ENCODE measurements around the gene FBXO27.
"Not testable (repeated sequence)": the region's sequence is repeated elsewhere in the genome, so short reads cannot be mapped to it uniquely, and the experiment has no call there.

Gene FBXO27

DNA sequence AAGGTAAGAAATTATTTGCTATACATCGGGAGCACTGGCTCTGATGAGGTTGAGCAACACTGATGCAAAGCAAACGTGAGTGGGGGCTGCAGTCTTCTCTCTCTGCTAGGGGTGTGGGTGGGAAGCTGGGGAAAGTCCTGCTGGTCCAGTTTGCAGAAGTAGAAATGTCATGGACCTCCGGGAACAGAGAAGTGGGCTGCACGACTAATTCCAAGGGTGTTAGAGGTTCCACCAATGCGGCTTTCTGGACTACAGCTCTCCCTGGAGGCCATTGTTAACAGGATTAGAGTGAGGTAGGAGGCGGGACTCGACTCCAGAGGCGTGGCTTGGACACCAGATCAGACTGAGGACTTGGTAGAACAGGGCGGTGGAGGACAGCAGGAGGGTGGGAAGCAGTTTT lies 5.7 kb upstream of the FBXO27 start:
- DNase-seq = peak; percentile 20

DNA sequence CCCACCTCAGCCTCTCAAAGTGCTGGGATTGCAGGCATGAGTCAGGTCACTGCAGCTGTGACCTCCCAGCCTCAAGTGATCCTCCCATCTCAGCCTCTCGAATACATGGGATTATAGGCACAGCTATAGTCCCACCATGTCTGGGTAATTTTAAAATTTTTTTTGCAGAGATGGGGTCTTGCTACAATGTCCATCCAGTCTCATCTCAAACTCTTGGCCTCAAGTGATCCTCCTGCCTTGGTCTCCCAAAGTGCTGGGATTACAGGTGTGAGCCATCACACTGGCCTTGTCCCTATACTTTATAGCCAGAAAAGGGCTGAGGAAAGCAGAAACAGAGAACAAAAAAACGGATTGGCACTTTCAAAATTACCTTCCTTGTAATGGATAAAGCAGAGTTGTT lies 4.8 kb upstream of the FBXO27 start:
- DNase-seq = no peak

DNA sequence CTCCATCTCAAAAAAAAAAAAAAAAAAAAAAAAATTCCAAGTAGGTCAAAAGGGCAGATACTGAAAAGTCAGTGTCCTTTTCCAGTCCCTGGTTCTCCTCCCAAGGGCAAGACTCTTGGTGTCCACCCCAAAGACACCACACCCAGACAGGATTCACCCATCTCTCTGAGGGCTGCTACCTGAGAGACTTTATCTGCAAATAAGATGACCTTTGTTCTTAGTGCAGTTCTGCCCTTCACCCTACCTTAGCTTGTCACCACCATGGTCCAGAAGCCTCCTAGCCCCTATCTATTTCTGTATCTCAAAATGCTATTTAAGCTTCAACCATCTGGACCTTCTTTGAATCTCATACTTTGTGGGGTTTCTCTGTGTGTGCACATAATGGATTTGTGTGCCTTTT lies 4.2 kb upstream of the FBXO27 start:
- DNase-seq = no peak

DNA sequence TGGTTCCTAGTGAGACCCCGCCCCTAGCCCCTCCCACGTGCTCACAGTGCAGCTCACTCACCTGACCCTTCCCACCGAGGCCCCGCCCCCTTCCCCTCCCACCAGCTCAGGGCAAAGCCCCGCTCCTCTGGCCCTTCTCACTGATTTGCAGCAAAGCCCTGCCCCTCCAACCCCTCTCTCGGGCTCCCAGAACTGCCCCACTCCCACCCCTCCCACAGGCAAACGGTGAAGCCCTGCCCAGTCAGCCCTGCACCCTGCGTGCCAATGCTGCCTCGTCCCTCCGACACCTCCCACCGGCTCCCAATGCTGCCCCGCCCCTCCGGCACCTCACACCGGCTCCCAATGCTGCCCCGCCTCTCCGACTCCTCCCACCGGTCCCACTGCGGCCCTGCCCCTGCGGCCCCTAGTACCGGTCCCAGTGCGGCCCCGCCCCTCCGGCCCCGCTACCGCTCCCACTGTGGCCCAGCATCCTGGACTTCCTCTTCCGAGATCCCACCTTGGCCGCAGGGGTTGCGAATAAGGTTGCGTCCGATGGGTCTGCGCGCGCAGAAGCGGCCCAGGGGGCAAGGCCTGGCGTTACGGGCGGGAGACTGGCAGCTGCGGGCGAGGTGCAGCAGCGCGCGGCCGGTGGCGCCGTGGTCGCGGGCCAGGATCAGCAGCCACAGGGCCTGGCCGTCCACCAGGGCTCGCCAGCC lies 834 bp downstream of the FBXO27 start:
- peak; percentile 65 for DNase-seq

DNA sequence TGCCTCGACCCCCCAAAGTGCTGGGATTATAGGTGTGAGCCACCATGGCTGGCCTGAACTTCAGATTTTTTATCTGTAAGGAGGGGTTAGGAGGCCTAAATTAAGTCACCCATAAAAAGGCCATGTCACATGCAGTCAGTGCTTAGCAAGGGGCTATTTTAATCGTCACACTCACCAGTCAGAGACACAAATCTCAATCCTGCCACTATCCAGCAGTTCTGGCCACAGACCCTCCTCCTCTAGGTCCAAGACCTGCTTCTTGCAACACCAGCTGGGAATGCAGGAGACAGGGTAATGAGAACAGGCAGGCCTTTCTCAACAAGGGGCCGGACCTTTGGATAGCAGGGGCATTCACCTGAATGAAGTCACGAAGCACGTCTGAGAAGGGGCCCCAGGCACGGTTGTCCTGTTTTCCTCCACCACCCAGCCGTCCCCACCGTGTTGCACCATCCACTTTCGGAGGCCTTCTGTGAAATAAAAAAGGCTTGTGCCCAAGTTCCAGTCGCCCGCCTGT lies 1.4 kb downstream of the FBXO27 start:
- DNase-seq = no peak

DNA sequence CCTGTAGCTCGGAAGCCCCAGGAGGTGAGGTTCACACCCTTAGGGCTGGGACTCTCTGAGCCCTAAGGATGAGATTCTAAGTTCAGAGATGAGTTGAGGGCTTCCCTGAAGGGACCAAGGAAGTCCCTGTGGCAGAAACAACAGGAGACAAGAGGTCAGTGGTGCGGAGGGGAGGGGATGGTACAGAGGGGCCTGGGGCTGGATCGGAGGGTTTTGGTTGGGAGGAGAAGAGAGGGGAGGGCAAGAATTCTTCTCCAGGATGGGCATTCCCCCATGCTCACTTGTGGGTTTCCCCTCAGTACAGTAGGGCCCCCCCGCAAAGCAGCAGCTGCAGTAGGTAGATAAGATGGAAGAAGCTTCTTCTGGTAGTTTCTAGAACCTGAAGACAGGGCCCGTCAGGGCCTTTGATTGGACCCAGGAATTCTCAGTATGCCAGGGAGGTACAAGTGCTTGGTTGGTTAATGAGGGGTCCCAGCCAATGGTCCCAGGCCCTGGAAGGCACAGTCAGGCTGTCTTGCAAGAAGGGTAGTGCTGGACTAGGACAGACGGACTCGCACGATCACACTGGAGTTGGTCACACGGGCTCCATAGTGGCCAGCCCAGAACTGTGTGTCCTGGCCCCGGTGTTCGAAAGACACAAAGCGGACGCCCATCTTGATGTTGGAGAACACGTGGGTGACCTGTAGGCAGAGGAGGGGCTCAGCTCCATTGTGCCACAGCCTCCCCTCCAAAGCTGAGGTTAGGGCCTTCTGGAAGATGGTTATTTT lies 7.3 kb downstream of the FBXO27 start:
- no peak for DNase-seq

DNA sequence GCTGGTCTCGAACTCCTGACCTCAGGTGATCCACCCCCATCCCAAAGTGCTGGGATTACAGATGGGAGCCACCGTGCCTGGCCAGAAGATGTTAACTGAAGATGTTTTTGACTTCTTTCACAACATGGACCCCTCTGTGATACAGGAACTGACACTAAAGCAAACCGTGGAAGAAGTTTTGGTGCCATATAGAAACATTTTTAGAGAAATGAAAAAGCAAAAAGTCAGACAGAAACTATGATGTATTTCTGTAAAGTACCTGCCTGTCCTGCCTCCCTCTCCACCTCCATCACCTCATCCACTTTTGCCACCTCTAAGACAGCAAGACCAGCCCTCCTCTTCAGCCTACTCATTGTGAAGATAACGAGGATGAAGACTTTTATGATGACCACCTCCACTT lies 11.3 kb downstream of the FBXO27 start:
- no peak for DNase-seq

DNA sequence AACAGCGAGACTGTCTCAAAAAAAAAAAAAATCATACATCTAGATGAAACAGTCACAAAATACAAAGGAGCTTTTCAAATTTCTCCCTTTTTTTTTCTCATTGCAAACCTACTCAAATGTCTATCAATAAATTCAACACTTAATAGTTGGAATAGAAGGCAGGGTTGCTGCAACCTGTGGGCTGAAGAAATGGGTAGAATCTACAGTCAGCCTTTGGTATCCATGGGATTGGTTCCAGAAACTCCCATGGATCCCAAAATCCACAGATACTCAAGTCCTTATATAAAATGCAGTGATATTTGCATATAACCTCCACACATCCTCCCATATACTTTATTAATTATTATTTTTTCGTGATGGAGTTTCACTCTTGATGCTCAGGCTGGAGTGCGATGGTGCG lies 14.7 kb downstream of the FBXO27 start:
- no peak for DNase-seq

DNA sequence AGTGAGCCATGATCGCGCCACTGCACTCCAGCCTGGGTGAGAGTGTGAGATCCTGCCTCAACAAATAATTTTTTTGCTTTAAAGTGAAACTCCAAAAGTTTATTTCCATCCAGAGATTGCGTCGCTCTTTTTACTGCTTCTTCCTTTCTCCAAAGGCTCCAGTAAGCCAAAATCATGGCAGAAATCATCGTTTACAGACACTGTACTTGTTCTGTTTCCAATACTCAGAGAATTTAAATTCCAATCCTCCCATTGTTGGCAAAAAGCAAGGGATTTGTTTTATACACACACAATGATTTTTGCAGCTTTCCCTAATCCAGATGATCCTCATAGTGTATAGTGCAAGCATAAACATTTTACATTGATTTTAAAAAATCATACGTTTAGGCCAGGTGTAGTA lies 15.3 kb downstream of the FBXO27 start:
- no peak for DNase-seq

DNA sequence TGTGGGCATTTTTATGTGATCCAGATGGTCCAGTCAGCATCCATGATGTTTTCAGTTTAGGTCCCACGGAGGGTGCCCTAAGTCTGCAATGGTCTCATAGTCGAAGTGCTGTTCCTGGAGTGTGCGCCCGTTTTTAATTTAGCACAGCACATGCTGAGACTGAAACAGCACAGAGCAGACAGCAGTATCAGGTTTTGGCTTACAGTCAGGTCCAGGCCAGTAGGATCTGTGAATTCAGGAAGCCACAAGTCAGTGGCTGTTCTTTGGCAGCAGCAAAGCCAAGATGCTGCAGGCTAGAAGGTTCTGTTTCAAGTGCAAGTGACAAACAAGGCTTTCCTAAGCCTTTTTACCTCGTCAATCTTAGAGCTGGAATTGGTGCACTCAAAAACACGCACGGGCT lies 18.3 kb downstream of the FBXO27 start:
- DNase-seq = no peak

DNA sequence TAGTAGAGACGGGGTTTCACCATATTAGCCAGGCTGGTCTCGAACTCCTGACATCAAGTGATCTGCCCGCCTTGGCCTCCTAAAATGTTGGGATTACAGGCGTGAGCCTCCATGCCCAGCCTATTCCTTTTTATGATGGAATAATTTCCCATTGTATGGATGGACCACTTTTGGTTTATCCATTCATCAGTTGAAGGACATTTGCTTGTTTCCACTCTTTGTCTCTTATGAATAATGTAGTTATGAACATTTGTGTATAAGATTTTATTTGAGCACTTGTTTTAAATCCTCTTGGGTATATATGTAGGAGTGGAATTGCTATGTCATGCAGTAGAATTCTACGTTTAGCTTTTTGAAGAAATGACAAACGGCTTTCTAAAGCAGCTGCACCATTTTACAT lies 23.3 kb downstream of the FBXO27 start:
- no peak for DNase-seq

DNA sequence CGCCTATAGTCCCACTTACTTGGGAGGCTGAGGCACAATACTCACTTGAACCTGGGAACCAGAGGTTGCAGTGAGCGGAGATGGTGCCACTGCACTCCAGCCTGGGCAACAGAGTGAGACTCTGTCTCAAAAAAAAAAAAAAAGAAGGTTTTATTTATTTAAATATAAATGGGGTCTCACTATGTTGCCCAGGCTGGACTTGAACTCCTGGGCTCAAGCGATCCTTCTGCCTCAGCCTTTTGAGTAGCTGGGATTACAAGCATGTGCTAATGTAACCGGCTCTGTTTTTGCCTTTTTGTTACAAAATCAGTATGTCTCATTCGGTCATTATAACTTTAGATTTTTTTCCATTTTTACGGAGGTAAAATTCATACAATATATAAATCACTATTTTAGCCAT lies 24.2 kb downstream of the FBXO27 start:
- DNase-seq = no peak

DNA sequence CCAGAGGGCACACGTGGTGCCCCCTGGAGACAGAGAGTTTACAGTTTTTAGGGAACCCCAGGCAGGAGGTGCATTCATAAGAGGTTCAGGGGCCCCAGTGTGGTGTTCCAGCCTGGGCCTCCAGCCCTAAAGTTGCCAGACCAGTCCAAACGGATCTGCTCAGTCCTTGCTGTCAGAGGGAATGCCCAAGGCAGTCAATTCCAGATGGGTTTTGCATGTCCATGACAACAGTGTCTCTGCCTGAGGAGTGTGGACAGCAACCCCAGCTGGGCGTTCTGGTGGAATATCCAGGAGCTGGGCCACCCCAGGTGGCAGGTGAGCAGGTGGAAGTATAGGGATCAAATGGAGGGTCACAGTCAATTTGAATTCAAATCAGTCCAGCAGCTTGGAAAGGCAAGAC lies 25.3 kb downstream of the FBXO27 start:
- DNase-seq = no peak

DNA sequence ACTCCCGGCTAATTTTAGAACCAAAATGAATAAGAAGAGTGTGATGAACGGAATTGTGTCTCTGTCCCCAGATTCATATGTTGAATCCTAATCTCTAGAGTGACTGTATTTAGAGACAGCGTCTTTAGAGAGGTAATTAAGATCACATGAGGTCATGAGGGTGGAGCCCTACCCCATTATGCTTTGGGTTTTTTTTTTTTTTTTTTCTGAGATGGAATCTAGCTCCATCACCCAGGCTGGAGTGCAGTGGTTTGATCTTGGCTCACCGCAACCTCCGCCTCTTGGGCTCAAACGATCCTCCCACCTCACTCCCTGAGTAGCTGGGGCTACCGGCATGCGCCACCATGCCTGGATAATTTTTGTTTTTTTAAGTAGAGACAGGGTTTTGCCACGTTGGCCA lies 27.9 kb downstream of the FBXO27 start:
- no peak for DNase-seq

DNA sequence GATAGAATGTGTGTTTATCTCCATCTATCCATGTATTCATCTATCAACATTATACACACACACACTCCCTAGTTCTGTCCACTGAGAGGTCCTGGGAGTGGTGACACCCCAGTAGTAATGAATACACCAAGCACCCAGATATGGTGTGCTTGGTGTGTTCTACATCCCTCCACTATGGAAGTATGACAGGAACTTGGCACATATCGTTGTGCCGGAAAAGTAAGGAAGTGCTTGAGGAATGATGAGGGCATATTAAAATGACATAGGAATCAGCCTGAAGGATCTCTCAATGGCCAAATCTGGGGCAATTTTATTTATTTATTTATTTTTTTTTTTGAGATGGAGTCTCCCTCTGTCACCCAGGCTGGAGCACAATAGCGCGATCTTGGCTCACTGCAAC lies 28.6 kb downstream of the FBXO27 start:
- no peak for DNase-seq

DNA sequence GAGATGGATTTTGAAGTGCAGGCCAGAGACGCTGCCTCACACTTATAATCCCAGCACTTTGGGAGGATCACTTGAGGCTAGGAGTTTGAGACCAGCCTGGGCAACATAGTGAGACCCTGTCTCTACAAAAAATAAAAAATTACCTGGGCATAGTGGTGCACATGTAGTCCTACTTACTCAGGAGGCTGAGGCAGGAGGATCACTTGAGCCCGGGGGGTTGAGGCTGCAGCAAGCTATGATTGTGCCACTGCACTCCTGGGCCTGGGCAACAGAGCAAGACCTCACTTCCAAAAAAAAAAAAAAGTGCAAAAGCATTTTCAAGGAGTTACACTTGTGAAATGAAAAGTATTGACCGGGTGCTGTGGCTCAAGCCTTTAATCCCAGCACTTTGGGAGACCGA lies 29.2 kb downstream of the FBXO27 start:
- DNase-seq = no peak

DNA sequence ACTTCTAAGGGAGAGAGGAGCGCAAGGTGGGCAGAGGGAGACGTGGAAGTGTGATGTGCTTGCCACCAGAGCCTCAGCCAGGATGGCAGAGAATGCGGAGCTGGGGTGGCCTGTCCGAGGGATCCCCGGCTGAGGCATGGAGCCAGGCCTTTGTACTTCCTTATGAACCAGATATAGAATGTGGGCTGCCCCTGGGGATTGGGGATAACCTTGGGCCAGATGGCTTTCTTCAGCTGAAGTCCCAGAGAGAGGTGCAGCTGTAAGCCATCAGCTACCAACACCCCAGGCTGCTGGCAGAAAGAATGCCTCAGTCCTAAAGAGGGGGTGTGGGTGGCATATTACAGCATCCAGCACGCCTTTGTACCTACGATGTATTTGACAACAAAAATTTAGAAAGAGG lies 31.3 kb downstream of the FBXO27 start:
- DNase-seq = no peak

DNA sequence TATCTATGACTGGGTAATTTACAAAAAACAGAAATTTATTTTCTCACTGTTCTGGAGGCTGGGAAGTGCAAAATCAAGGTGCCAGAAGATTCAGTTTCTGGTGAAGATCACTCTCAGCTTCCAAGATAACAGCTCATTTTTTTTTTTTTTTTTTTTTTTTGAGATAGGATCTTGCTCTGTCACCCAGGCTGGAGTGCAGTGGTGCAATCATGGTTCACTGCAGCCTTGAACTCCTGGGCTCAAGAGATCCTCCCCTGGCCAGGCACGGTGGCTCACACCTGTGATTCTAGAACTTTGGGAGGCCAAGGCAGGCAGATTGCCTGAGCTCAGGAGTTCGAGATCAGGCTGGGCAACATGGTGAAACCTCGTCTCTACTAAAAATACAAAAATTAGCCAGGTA lies 34.8 kb downstream of the FBXO27 start:
- not testable (repeated sequence) for DNase-seq

DNA sequence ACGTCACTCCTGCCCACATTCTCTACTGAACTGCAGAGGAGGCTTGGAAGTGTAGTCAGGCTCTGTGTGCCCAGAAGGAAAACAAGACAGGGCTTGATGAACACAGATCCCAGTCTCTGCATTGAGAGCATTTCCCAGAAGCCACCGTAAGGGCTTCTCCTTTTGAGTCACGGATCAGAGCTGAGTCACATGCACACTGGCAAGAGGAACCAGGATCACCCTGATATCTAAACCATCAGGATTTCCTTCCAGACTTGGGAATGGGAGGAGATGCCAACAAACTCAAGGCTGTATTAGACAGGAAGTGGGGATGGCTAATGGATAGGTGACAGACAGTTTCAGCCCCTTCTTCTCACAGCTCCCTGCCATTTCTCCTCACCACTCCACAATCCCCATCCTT lies 39.1 kb downstream of the FBXO27 start:
- peak; percentile 59 for DNase-seq

DNA sequence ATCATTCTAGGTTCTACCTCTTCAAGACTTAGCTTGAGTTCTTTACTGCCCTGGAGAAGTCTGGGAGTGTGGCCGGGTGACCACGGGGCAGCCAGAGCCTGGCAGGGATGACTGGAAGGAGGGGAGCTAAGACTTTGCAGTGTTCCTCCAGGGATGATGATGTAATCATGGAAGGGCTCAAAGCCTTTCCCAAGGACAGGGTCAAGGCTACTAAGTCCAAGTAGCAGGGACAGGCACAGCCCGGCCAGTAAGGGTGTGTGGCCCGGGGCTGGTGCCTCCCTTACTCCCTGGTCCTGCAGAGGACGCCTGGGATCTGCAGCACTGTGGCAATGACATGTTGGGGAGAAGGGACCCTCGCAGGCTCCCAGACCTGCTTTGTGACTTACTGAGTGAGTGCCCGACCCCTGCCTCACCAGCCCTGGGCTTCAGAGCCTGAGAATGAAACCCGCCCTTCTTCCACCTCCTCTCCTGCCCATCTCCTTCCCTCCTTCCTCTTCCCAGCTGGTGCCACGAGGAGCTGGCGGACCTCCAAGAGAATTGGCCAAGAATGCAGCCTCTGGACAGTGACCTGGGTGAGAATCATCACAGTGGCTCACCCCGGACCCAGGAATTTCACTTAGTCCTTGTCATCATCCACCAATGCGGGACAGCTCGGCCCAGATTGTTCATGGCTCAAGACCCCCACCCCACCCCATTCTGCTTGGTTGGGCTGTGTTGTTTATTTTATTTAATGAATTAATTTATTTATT lies 41.2 kb downstream of the FBXO27 start:
- DNase-seq = no peak

DNA sequence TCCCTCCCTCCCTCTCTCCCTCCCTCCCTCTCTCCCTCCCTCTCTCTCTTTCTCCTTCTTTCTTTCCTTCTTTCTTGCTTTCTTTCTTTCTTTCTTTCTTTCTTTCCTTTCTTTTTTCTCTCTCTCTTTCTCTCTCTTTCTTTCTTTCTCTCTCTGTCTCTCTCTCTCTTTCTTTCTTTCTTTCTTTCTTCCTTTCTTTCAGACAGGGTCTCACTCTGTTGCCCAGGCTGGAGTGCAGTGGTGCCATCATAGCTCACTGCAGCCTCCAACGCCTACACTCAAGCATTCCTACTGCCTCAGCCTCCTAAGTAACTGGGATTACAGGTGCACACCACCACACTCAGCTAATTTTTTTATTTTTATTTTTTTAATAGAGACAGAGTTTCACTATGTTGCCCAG lies 42.7 kb downstream of the FBXO27 start:
- DNase-seq = not testable (repeated sequence)

DNA sequence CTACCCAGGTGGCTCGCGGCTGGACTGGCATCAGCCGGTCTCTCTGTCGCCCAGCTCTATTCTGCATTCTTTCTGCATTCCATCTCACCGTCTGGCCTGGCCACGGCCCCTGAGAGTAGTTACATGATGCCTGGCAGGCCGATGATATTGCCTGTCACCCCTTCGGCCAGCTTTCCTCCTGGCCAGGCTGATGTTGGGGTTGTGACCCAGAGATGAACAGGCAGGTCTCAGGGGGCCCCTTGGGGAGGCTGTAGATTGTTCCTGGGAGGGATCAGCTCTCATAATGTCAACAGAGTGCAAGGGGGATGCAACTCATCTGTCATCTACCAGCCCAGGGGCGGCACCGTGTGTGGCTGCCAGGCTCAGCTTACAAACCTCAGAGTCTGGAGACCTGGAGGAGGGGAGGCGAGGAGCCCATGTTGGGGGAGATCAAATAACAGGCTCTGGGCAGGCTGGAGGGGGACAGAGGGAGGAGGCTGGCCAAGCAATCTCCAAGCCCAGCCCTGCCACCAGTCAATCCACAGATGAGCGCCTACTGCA lies 43.2 kb downstream of the FBXO27 start:
- DNase-seq = peak; percentile 50

DNA sequence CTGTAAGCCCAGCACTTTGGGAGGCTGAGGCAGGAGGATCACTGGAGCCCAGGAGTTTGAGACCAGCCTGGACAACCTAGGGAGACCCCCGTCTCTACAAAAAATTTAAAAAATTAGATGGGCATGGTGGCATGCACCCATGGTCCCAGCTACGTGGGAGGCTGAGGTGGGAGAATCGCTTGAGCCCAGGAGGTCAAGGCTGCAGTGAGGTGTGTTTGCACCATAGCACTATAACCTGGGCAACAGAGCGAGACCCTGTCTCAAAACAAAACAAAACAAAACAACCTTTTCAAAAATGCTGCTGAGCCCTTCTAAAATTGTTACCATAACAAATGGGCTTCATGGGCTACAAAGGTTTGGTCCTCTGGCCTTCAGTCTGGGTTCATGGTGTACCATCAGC lies 43.7 kb downstream of the FBXO27 start:
- DNase-seq = not testable (repeated sequence)
